RWPE1 (cell line): ENCODE measurements around the gene FGF12.

ENCODE experiments used
- CTCF ChIA-PET: fragments of 350-600 bp; sonication (Branson Sonifier 250); formaldehyde crosslinking; extraction: SDS; loops from one replicate; lab custom pipeline; 2021; lab: Yijun Ruan, JAX
- POLR2A ChIA-PET: fragments of 400-600 bp; formaldehyde crosslinking; extraction: SDS; loops from one replicate; lab custom pipeline; 2020; ENCODE audit warnings: antibody characterized with exemption; ENCODE audit not compliant: low non-redundant PET; lab: Yijun Ruan, JAX
- DNase-seq: peaks from one replicate; pipeline ENCODE4 v3.0.0; 2012; ENCODE audit warnings: low spot score
- H3K27ac ChIP-seq: fragments of 450-650 bp; 2 replicates; pipeline ENCODE4 v1.5.1; 2017
- TF ChIP-seq, protein P1 (sequence below): fragments of 450-650 bp; conservative IDR thresholded peaks from 2 replicates; pipeline ENCODE4 v1.5.1; 2017; ENCODE audit warnings: low read depth, mild to moderate bottlenecking

The FGF12 gene

GRCh38 chr3:192171213-192171612 lies 556.1 kb downstream of the FGF12 start:
- POLR2A ChIA-PET = no interaction called here
- CTCF ChIA-PET = interaction anchor here (0.5 to 0.8 kb wide), 2 partner anchors 563 to 1017 kb away, joined by 4 read pairs; no protein-coding TSS in a partner anchor
- DNase-seq = no peak
- H3K27ac ChIP-seq = no peak overlapping the region
- TF ChIP-seq, protein P1, sequence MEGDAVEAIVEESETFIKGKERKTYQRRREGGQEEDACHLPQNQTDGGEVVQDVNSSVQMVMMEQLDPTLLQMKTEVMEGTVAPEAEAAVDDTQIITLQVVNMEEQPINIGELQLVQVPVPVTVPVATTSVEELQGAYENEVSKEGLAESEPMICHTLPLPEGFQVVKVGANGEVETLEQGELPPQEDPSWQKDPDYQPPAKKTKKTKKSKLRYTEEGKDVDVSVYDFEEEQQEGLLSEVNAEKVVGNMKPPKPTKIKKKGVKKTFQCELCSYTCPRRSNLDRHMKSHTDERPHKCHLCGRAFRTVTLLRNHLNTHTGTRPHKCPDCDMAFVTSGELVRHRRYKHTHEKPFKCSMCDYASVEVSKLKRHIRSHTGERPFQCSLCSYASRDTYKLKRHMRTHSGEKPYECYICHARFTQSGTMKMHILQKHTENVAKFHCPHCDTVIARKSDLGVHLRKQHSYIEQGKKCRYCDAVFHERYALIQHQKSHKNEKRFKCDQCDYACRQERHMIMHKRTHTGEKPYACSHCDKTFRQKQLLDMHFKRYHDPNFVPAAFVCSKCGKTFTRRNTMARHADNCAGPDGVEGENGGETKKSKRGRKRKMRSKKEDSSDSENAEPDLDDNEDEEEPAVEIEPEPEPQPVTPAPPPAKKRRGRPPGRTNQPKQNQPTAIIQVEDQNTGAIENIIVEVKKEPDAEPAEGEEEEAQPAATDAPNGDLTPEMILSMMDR = no peak

DNA sequence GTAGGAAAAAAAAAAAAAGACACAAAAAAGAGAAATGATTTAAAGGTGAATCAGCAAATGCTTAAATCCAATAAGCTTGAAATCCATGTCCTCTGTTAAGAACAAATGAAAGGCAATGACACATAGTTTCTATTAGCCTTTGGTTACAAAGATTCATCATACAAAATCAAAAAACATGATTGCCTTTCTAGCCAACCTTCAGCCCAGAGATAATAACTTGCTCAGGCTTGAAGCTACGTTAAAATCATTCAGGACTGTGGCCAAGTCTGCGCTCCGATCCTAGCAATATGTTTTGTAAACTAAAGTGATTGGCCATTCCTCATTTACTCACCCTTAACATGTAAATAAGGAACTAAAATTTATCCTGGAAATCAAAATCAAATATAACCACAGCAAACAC lies 556.7 kb downstream of the FGF12 start:
- TF ChIP-seq, protein P1 = no peak
- no peak overlapping the region for H3K27ac ChIP-seq
- POLR2A ChIA-PET = no interaction called here
- DNase-seq = peak; percentile 13
- CTCF ChIA-PET = interaction anchor here (0.6 to 0.8 kb wide), 3 partner anchors 564 to 822 kb away, joined by 3 to 4 read pairs (median 4); no protein-coding TSS in a partner anchor

DNA sequence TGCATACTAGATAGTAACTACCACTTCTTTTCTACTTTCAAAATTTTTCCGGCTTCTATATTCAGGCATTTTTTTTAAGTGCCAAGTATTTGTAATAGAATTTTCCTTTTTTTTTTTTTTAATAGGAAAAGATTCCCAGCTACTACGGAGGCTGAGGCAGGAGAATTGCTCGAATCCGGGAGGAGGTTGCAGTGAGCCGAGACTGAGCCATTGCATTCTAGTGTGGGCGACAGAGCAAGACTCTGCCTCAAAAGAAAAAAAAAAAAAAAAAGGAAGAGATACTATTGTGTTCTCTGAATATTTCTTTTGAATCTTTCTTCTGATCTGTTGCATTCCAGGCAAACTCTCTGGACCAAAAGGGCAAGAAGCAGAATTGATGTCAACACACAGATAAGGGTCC lies 557.3 kb downstream of the FGF12 start:
- CTCF ChIA-PET = interaction anchor here (0.6 kb wide), 1 partner anchor 677 kb away, joined by 3 read pairs; no protein-coding TSS in a partner anchor
- no peak overlapping the region for H3K27ac ChIP-seq

GRCh38 chr3:192169332-192169915 lies 557.9 kb downstream of the FGF12 start:
- POLR2A ChIA-PET = no interaction called here
- TF ChIP-seq, protein P1 = no peak
- DNase-seq = no peak
- CTCF ChIA-PET = interaction anchor here (0.6 to 1.4 kb wide), 2 partner anchors 26 to 275 kb away, joined by 4 read pairs; no protein-coding TSS in a partner anchor
- no peak overlapping the region for H3K27ac ChIP-seq

More for the DNA sequence above, 557.3 kb downstream of the FGF12 start:
- TF ChIP-seq, protein P1 = no peak
- POLR2A ChIA-PET = no interaction called here
- no peak for DNase-seq

GRCh38 chr3:192168202-192168601 lies 559.1 kb downstream of the FGF12 start:
- TF ChIP-seq, protein P1 = no peak
- ChIA-PET POLR2A (no interaction called here), CTCF (interaction anchor here (1.4 kb wide), 1 partner anchor 276 kb away, joined by 4 read pairs; no protein-coding TSS in a partner anchor)
- no peak for DNase-seq
- H3K27ac ChIP-seq = no peak overlapping the region

DNA sequence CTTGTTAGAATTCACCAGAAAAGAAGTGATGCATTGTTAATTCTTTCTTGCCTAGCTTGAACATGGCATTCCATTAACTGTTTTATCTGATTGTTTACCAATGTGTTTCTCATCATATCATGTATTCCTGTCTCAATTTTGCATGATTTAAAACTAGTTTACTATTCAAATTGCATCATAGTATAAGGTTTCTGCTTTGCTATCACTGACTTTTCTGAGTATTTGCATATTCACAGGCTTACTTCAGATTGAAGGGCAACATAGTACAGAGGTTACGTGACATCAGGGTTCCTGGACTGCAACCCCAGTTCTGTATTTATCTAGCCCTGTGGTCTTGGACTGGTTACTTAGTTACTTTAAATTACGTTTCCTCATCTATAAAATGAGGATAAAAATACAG lies 561.8 kb downstream of the FGF12 start:
- ChIA-PET POLR2A (no interaction called here), CTCF (no interaction called here)
- no peak for DNase-seq
- TF ChIP-seq, protein P1 = no peak
- no peak overlapping the region for H3K27ac ChIP-seq
